T-cell (primary cell): ENCODE measurements around the gene RBM18. TPM values are rescaled to one million over a fixed set of nuclear protein-coding genes. Genes with fewer than 3 reads are reported as not detected.

ENCODE experiments used
- ATAC-seq, 4 experiments: fragments of 200-7000 bp in 3 of 4; fragments of 150-1000 bp in 1 of 4; cut with Tn5 transposase; replicated peaks in 1 of 4; 1 replicate in 3 of 4; 2 replicates in 1 of 4; pipeline ENCODE4 v1.10.0; 2021; ENCODE audit warnings: moderate library complexity in 3 of 4, mild to moderate bottlenecking in 2 of 4, moderate number of reproducible peaks in 1 of 4
- CTCF ChIA-PET, 2 donors: fragments of 300-600 bp; sonication (Branson Sonifier 250); formaldehyde crosslinking; loops; one replicate each; lab custom pipeline; 2022; ENCODE audit warnings: antibody characterized with exemption in 2 of 2; lab: Charles Lee
- POLR2A ChIA-PET, 2 donors: fragments of 300-600 bp; sonication (Branson Sonifier 250); formaldehyde crosslinking; loops; one replicate each; lab custom pipeline; 2022; ENCODE audit warnings: antibody characterized with exemption in 2 of 2; lab: Charles Lee
- DNase-seq, 35 experiments: peaks; one replicate each; pipeline versions ENCODE4 v3.0.0 to v3.0.0-alpha.2; 2013 to 2023
- H3K27ac ChIP-seq: one replicate; pipeline ENCODE4 v1.5.1; 2013; ENCODE audit warnings: low read length
- H3K27me3 ChIP-seq, 2 experiments: replicated peaks in 1 of 2; 1 replicate in 1 of 2; 2 replicates in 1 of 2; pipeline versions ENCODE4 v1.6.1 to v1.7.0; 2013; ENCODE audit warnings: low read length in 1 of 2, mixed read lengths in 1 of 2; ENCODE audit not compliant: control insufficient read depth in 2 of 2, insufficient read depth in 2 of 2; ENCODE audit errors: extremely low read depth in 1 of 2
- H3K36me3 ChIP-seq, 2 donors: 1 replicate in 1 of 2; 2 replicates in 1 of 2; pipeline versions ENCODE4 v1.6.1 to v1.7.0; 2013; ENCODE audit warnings: low read length in 1 of 2; ENCODE audit not compliant: control insufficient read depth in 2 of 2, insufficient read depth in 1 of 2; ENCODE audit errors: extremely low read depth in 1 of 2
- H3K4me1 ChIP-seq, 2 experiments: 1 replicate in 1 of 2; 2 replicates in 1 of 2; pipeline versions ENCODE4 v1.6.1 to v1.7.0; 2013; ENCODE audit warnings: low read length in 2 of 2, mixed read lengths in 1 of 2; ENCODE audit not compliant: insufficient read depth in 2 of 2, control insufficient read depth in 1 of 2; ENCODE audit errors: extremely low read depth in 1 of 2
- H3K4me3 ChIP-seq, 2 donors: 1 replicate in 1 of 2; 2 replicates in 1 of 2; pipeline versions ENCODE4 v1.5.1 to v1.7.0; 2013; ENCODE audit warnings: mild to moderate bottlenecking in 2 of 2, low read length in 1 of 2, moderate library complexity in 1 of 2; ENCODE audit not compliant: control insufficient read depth in 1 of 2; ENCODE audit errors: extremely low read depth in 1 of 2
- H3K9me3 ChIP-seq: 2 replicates; pipeline ENCODE4 v1.7.0; 2013
- H3K27ac Mint-ChIP-seq, 2 donors: one replicate each; pipeline ENCODE4 v1.8.0; 2020 to 2021; ENCODE audit warnings: mild to moderate bottlenecking in 2 of 2, mixed read lengths in 2 of 2
- H3K27me3 Mint-ChIP-seq, 2 donors: one replicate each; pipeline ENCODE4 v1.8.0; 2021 to 2022; ENCODE audit warnings: mixed read lengths in 2 of 2
- H3K36me3 Mint-ChIP-seq: one replicate; pipeline ENCODE4 v1.8.0; 2021; ENCODE audit warnings: mixed read lengths
- H3K4me1 Mint-ChIP-seq, 3 donors: one replicate each; pipeline ENCODE4 v1.8.0; 2020 to 2022; ENCODE audit warnings: mixed read lengths in 3 of 3, mild to moderate bottlenecking in 1 of 3
- H3K4me3 Mint-ChIP-seq, 3 donors: one replicate each; pipeline ENCODE4 v1.8.0; 2020 to 2022; ENCODE audit warnings: mild to moderate bottlenecking in 3 of 3, mixed read lengths in 3 of 3, moderate library complexity in 3 of 3
- H3K9me3 Mint-ChIP-seq, 3 donors: one replicate each; pipeline ENCODE4 v1.8.0; 2020 to 2022; ENCODE audit warnings: mixed read lengths in 3 of 3
- WGBS: methylation state at CpG from one replicate; pipeline ENCODE4 v1.1.5; 2013; ENCODE audit warnings: missing lambda C conversion rate; ENCODE audit not compliant: insufficient coverage; 5-methylcytosine and 5-hydroxymethylcytosine counted together
- total RNA-seq, 35 experiments: library from RNA in 6 of 35; stranded (reverse) in 6 of 35; fragments of 120-200 nt in 1 of 35; gene quantifications; one replicate each; pipeline versions ENCODE4 v1.2.1 to v1.2.4 and lab custom pipeline; 2013 to 2026

RBM18 gene
- total RNA-seq, 5 donors from 2014 or later (not counting 1 experiment from before 2014, with no cell fraction given) = 15.8 to 19.9 (median 17.5) TPM

- ChIA-PET POLR2A (no interaction called here), CTCF (no interaction called here)
- no peaks in the 10 kb centered on the region for H3K4me1 ChIP-seq
- no peak overlapping the region for H3K27ac ChIP-seq
- no peaks in the 10 kb centered on the region for H3K9me3 ChIP-seq
- ATAC-seq (no peak), DNase-seq (no peak)
- H3K36me3 ChIP-seq = no peaks in the 10 kb centered on the region
- H3K4me3 ChIP-seq = no peak overlapping the region
- peaks cover 3 to 5% of the 10 kb centered on the region in 2 donors for H3K27me3 Mint-ChIP-seq
- H3K27ac Mint-ChIP-seq = no peak overlapping the region
- H3K9me3 Mint-ChIP-seq = no peaks in the 10 kb centered on the region
- H3K4me3 Mint-ChIP-seq = no peak overlapping the region
- no peaks in the 10 kb centered on the region for H3K36me3 Mint-ChIP-seq
- 67% methylated on average over 7 of the region's 7 CpGs for WGBS
- H3K4me1 Mint-ChIP-seq = no peaks in the 10 kb centered on the region
- peaks cover 0 to 13% of the 10 kb centered on the region in 2 experiments for H3K27me3 ChIP-seq
These were observed 67.2 kb downstream of the RBM18 start for GRCh38 chr9:122197426-122197825.

GRCh38 chr9:122195875-122196274, 68.8 kb downstream of the RBM18 start:
- H3K27me3 Mint-ChIP-seq = peaks cover 3 to 5% of the 10 kb centered on the region in 2 donors
- no peak for DNase-seq
- H3K4me1 Mint-ChIP-seq = no peaks in the 10 kb centered on the region
- H3K4me3 Mint-ChIP-seq = no peak overlapping the region
- WGBS = 90% methylated on average over 2 of the region's 4 CpGs
- no peaks in the 10 kb centered on the region for H3K9me3 Mint-ChIP-seq
- Histone ChIP-seq H3K9me3 (no peaks in the 10 kb centered on the region), H3K36me3 (no peaks in the 10 kb centered on the region), H3K4me3 (no peak overlapping the region), H3K27ac (no peak overlapping the region), H3K27me3 (peaks cover 0 to 13% of the 10 kb centered on the region in 2 experiments), H3K4me1 (no peaks in the 10 kb centered on the region)
- H3K36me3 Mint-ChIP-seq = no peaks in the 10 kb centered on the region
- no peak for ATAC-seq
- POLR2A ChIA-PET = no interaction called here
- H3K27ac Mint-ChIP-seq = no peak overlapping the region
- CTCF ChIA-PET = no interaction called here

DNA sequence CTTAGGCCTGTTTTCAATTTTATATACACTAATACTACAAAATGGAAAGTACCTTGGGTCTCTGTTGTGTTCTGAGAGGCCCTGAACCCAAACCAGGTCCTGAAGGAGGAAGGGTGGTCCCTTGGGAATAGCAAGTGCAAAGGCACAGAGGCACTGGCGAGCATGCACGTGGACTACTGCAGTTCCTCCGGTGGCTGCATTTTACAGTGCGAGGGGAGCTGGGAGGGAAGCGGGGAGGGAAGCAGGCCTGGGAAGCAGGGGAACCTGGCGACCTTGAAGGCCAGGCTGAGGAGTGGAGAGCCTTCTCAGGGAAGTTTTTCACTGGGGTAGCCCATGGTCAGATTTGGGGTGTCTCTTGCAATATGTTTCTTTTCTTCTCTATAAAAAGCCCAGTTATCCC, 71.0 kb downstream of the RBM18 start:
- H3K27me3 Mint-ChIP-seq = peaks cover 3 to 5% of the 10 kb centered on the region in 2 donors
- H3K27ac Mint-ChIP-seq = no peak overlapping the region

DNA sequence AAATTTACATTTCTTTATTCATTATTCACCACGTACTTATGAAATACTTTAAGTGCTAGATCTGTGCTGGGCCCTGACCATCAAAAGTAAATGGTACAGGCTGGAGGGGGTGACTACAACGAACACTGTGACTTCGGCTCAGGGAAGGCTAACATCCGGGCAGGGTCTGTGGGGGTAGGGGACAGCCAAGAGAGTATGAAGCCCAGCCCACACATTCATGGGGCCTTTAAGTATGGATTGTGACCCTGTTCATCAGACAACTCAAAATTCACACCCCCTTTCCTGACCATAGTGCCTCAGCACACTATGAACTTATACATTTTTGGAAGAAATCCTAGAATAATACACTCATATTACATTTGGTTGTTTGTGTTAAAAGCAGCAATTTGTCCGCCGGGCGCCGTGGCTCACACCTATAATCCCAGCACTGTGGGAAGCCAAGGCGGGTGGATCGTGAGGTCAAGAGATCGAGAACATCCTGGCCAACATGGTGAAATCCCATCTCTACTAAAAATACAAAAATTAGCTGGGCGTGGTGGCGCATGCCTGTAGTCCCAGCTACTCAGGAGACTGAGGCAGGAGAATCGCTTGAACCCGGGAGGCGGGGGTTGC, 71.6 kb downstream of the RBM18 start:
- H3K4me3 Mint-ChIP-seq = no peak overlapping the region
- WGBS = no CpG with 5 or more reads among the region's 16 CpGs

More for the DNA sequence above, 71.0 kb downstream of the RBM18 start:
- 90% methylated on average over 5 of the region's 6 CpGs for WGBS
- DNase-seq (no peak), ATAC-seq (no peak)
- no peak overlapping the region for H3K4me3 ChIP-seq
- no peaks in the 10 kb centered on the region for H3K36me3 Mint-ChIP-seq
- H3K4me3 Mint-ChIP-seq = no peak overlapping the region
- no peaks in the 10 kb centered on the region for H3K36me3 ChIP-seq
- no peaks in the 10 kb centered on the region for H3K9me3 ChIP-seq
- peaks cover 0 to 13% of the 10 kb centered on the region in 2 experiments for H3K27me3 ChIP-seq
- no peaks in the 10 kb centered on the region for H3K4me1 Mint-ChIP-seq
- H3K9me3 Mint-ChIP-seq = no peaks in the 10 kb centered on the region
- H3K27ac ChIP-seq = no peak overlapping the region
- no peaks in the 10 kb centered on the region for H3K4me1 ChIP-seq
- POLR2A ChIA-PET = no interaction called here
- CTCF ChIA-PET = no interaction called here

DNA sequence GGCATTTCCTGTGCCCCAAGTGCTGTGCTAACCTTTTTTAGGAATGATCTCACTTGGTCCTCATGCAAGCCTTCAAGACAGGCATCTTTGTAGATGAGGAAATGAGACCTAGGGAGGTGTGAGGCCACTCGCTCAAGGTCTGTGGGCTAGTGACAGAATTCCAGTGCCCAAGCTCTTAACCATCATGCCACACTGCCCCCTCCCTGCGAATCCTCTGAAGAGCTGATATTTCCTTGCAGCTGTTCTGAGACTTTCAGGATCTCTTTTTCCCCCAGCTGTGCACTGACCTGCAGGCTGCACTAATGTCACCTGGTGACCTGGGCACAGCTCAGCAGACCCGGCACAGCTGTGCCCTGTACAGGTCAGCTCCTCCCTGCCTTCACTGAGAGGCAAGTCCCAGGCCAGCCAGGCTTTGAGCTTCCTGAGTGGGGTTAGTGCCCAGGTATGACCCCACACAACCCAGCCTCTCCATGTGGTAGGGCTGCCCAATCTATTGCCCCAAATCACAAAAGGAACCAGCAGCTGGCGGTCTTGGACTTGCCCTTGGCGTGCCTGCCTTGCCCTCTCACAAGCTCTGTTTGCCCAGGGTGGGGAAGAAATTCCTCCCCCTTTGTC, 72.3 kb downstream of the RBM18 start:
- Mint-ChIP-seq H3K4me1 (no peaks in the 10 kb centered on the region), H3K27ac (no peak overlapping the region), H3K9me3 (no peaks in the 10 kb centered on the region), H3K36me3 (no peaks in the 10 kb centered on the region), H3K27me3 (peaks cover 3 to 5% of the 10 kb centered on the region in 2 donors), H3K4me3 (no peak overlapping the region)
- Histone ChIP-seq H3K36me3 (no peaks in the 10 kb centered on the region), H3K27me3 (peaks cover 0 to 2% of the 10 kb centered on the region in 2 experiments), H3K27ac (no peak overlapping the region), H3K4me3 (no peak overlapping the region), H3K4me1 (no peaks in the 10 kb centered on the region), H3K9me3 (no peaks in the 10 kb centered on the region)
- no peak for ATAC-seq
- no peak for DNase-seq
- ChIA-PET CTCF (no interaction called here), POLR2A (no interaction called here)
- 93% methylated on average over 4 of the region's 5 CpGs for WGBS

More for the DNA sequence above, 71.6 kb downstream of the RBM18 start:
- DNase-seq (no peak), ATAC-seq (no peak)
- no peak overlapping the region for H3K27ac ChIP-seq
- Mint-ChIP-seq H3K4me1 (no peaks in the 10 kb centered on the region), H3K9me3 (no peaks in the 10 kb centered on the region), H3K36me3 (no peaks in the 10 kb centered on the region), H3K27ac (no peak overlapping the region), H3K27me3 (peaks cover 3 to 5% of the 10 kb centered on the region in 2 donors)
- no peak overlapping the region for H3K4me3 ChIP-seq
- H3K9me3 ChIP-seq = no peaks in the 10 kb centered on the region
- no peaks in the 10 kb centered on the region for H3K36me3 ChIP-seq
- peaks cover 0 to 8% of the 10 kb centered on the region in 2 experiments for H3K27me3 ChIP-seq
- ChIA-PET POLR2A (no interaction called here), CTCF (no interaction called here)
- no peaks in the 10 kb centered on the region for H3K4me1 ChIP-seq

DNA sequence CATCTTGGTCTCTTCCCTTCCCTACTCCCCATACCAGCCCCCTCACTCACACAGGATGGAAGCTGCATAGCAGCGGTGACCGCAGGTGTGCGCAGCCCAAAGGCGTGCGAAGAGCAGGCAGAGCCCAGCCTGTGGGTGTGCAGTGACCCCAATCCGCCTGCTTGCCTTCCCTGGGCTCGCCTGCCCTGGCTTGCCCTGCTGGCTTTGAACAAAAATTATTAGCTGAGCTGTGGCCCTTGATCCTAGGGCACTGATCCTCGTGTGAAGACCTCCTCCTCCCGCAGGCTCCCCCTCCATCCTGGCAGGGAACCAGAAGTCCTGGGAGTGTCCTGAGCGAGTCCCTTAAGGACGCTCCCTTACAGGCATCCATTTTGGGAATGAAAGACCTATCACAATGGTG, 73.1 kb downstream of the RBM18 start:
- no peaks in the 10 kb centered on the region for H3K4me1 Mint-ChIP-seq
- no peak overlapping the region for H3K4me3 Mint-ChIP-seq
- CTCF ChIA-PET = no interaction called here
- Histone ChIP-seq H3K27me3 (no peaks in the 10 kb centered on the region), H3K4me3 (no peak overlapping the region), H3K4me1 (no peaks in the 10 kb centered on the region), H3K9me3 (no peaks in the 10 kb centered on the region), H3K36me3 (no peaks in the 10 kb centered on the region), H3K27ac (no peak overlapping the region)
- H3K9me3 Mint-ChIP-seq = no peaks in the 10 kb centered on the region
- no peaks in the 10 kb centered on the region for H3K36me3 Mint-ChIP-seq
- no peaks in the 10 kb centered on the region for H3K27me3 Mint-ChIP-seq
- DNase-seq (no peak), ATAC-seq (no peak)
- POLR2A ChIA-PET = no interaction called here
- H3K27ac Mint-ChIP-seq = no peak overlapping the region
- 88% methylated on average over 11 of the region's 11 CpGs for whole genome bisulfite sequencing
